HG03025 (cell line): Measurements from ENCODE around the gene DNASE1L1.

ENCODE experiments used
- ATAC-seq: cut with Tn5 transposase; IDR thresholded peaks from one replicate; pipeline ENCODE4 v1.9.1; 2021; ENCODE audit warnings: mild to moderate bottlenecking, moderate library complexity; ENCODE audit not compliant: unreplicated experiment, low FRiP score

DNASE1L1 gene

GRCh38 chrX:154436983-154437752 is 28.1 kb upstream of the DNASE1L1 start, which contains the start of gene GDI1:
Gene GDI1 (plus strand): TSS chrX:154437154. CDS start chrX:154437255, 101 bp downstream.
- no peak for ATAC-seq

GRCh38 chrX:154436374-154436982 is 27.4 kb upstream of the DNASE1L1 start:
- no peak for ATAC-seq

- no peak for ATAC-seq
Measured at GRCh38 chrX:154435171-154435733, 26.2 kb upstream of the DNASE1L1 start.

GRCh38 chrX:154434394-154435168 is 25.5 kb upstream of the DNASE1L1 start:
- ATAC-seq = no peak

GRCh38 chrX:154433605-154434004 is 24.6 kb upstream of the DNASE1L1 start:
- no peak for ATAC-seq

- ATAC-seq = no peak
Measured at GRCh38 chrX:154432210-154432609, 23.2 kb upstream of the DNASE1L1 start.

- ATAC-seq = no peak
Measured at GRCh38 chrX:154431341-154431740, 22.3 kb upstream of the DNASE1L1 start.

GRCh38 chrX:154430916-154431315 is 21.9 kb upstream of the DNASE1L1 start:
- ATAC-seq = no peak

GRCh38 chrX:154430479-154430878 is 21.4 kb upstream of the DNASE1L1 start:
- no peak for ATAC-seq

GRCh38 chrX:154429711-154430110 is 20.7 kb upstream of the DNASE1L1 start:
- no peak for ATAC-seq

GRCh38 chrX:154428176-154429171 is 19.4 kb upstream of the DNASE1L1 start, which contains the start of gene ATP6AP1:
Gene ATP6AP1 (plus strand): TSS chrX:154428677. CDS start chrX:154428693, 16 bp downstream.
- ATAC-seq = peak; percentile 86

- no peak for ATAC-seq
Measured at GRCh38 chrX:154426916-154427770, 18.1 kb upstream of the DNASE1L1 start.

- ATAC-seq = no peak
Measured at GRCh38 chrX:154420402-154420756, 11.3 kb upstream of the DNASE1L1 start.

- ATAC-seq = no peak
Measured at GRCh38 chrX:154419688-154420401, 10.8 kb upstream of the DNASE1L1 start.

- ATAC-seq = no peak
Measured at GRCh38 chrX:154419189-154419588, 10.1 kb upstream of the DNASE1L1 start.

- no peak for ATAC-seq
Measured at GRCh38 chrX:154417157-154417556, 8.1 kb upstream of the DNASE1L1 start.

GRCh38 chrX:154413142-154413541 is 4.1 kb upstream of the DNASE1L1 start:
- ATAC-seq = no peak

GRCh38 chrX:154412468-154412867 is 3.4 kb upstream of the DNASE1L1 start:
- ATAC-seq = no peak
